Body of pancreas (tissue), 4 donors: ENCODE measurements around the gene RNU6-1.

Experiments used
- CTCF ChIP-seq, 7 experiments: fragments of 450-650 bp in 4 of 7; fragments of 200-600 bp in 3 of 7; sonication (generic) in 3 of 7; IDR thresholded peaks; one replicate each; pipeline ENCODE4 v1.5.1; 2016 to 2019; ENCODE audit warnings: antibody characterized with exemption in 7 of 7
- POLR2A ChIP-seq, 3 donors: fragments of 450-650 bp; IDR thresholded peaks; one replicate each; pipeline ENCODE4 v1.6.1; 2016; ENCODE audit warnings: antibody characterized with exemption in 3 of 3, mild to moderate bottlenecking in 2 of 3

- TF ChIP-seq CTCF (IDR thresholded peaks at IDR 0.05) (no peak), POLR2A (IDR thresholded peaks at IDR 0.05) (no peak)
These were observed 47.4 kb downstream of the RNU6-1 start for GRCh38 chr15:67792250-67792942.
